GM23338 (cell line): ENCODE results near the gene ALG14. TPM values are rescaled to one million over a fixed set of nuclear protein-coding genes. Genes with fewer than 3 reads are reported as not detected.

Experiments used
- ATAC-seq: fragments of 200-7000 bp; cut with Tn5 transposase; 3 replicates; pipeline ENCODE4 v1.9.1; 2020
- DNase-seq: peaks from one replicate; pipeline ENCODE4 v3.0.0-alpha.2; 2015; ENCODE audit warnings: low spot score
- H2AFZ ChIP-seq: fragments of 200-600 bp; sonication (generic); 2 replicates; pipeline ENCODE4 v1.8.0; 2016; ENCODE audit warnings: antibody characterized with exemption, mild to moderate bottlenecking, moderate library complexity
- H3F3A ChIP-seq: fragments of 200-600 bp; sonication (generic); replicated peaks from 2 replicates; pipeline ENCODE4 v1.8.0; 2017; ENCODE audit warnings: antibody characterized with exemption, mixed run types, low read depth
- H3K27ac ChIP-seq: fragments of 200-600 bp; sonication (generic); 2 replicates; pipeline ENCODE4 v1.6.1; 2016; ENCODE audit warnings: low read depth
- H3K27me3 ChIP-seq: fragments of 200-600 bp; sonication (generic); 2 replicates; pipeline ENCODE4 v1.8.0; 2016; ENCODE audit warnings: mild to moderate bottlenecking, mixed run types, moderate library complexity; ENCODE audit not compliant: insufficient read depth
- H3K36me3 ChIP-seq: fragments of 200-600 bp; sonication (generic); 2 replicates; pipeline ENCODE4 v1.8.0; 2016; ENCODE audit warnings: mild to moderate bottlenecking; ENCODE audit not compliant: insufficient read depth
- H3K4me1 ChIP-seq: fragments of 200-600 bp; sonication (generic); 2 replicates; pipeline ENCODE4 v1.8.0; 2016; ENCODE audit warnings: mild to moderate bottlenecking, moderate library complexity; ENCODE audit not compliant: insufficient read depth
- H3K4me2 ChIP-seq: fragments of 200-600 bp; sonication (generic); 2 replicates; pipeline ENCODE4 v1.7.1; 2017; ENCODE audit warnings: mixed run types
- H3K4me3 ChIP-seq: fragments of 200-600 bp; sonication (generic); 2 replicates; pipeline ENCODE4 v1.6.1; 2016; ENCODE audit warnings: mixed run types
- H3K79me2 ChIP-seq: fragments of 200-600 bp; sonication (generic); replicated peaks from 2 replicates; pipeline ENCODE4 v1.8.0; 2017; ENCODE audit warnings: mild to moderate bottlenecking; ENCODE audit not compliant: insufficient read depth
- H3K9me2 ChIP-seq: fragments of 200-600 bp; sonication (generic); 2 replicates; pipeline ENCODE4 v1.8.0; 2017; ENCODE audit not compliant: insufficient read depth
- H4K20me1 ChIP-seq: fragments of 200-600 bp; sonication (generic); replicated peaks from 2 replicates; pipeline ENCODE4 v1.8.0; 2017; ENCODE audit warnings: mild to moderate bottlenecking; ENCODE audit not compliant: insufficient read depth
- H3K27ac Mint-ChIP-seq: 2 replicates; pipeline ENCODE4 v1.8.0; 2020; ENCODE audit warnings: inconsistent platforms, mild to moderate bottlenecking, moderate library complexity, mixed read lengths
- H3K27me3 Mint-ChIP-seq: 3 replicates; pipeline ENCODE4 v1.8.0; 2022; ENCODE audit warnings: low read depth, mild to moderate bottlenecking, moderate library complexity, mixed read lengths, inconsistent platforms; ENCODE audit not compliant: insufficient read depth, poor library complexity
- H3K36me3 Mint-ChIP-seq: 3 replicates; pipeline ENCODE4 v1.8.0; 2021; ENCODE audit warnings: low read depth, mild to moderate bottlenecking, inconsistent platforms, moderate library complexity, mixed read lengths
- H3K4me1 Mint-ChIP-seq: 3 replicates; pipeline ENCODE4 v1.8.0; 2020; ENCODE audit warnings: mild to moderate bottlenecking, inconsistent platforms, mixed read lengths
- H3K4me3 Mint-ChIP-seq: 3 replicates; pipeline ENCODE4 v1.8.0; 2021; ENCODE audit warnings: moderate library complexity, mild to moderate bottlenecking, inconsistent platforms, mixed read lengths
- H3K9me3 Mint-ChIP-seq: 3 replicates; pipeline ENCODE4 v1.8.0; 2020; ENCODE audit warnings: moderate library complexity, mild to moderate bottlenecking, inconsistent platforms, mixed read lengths
- CREB1 ChIP-seq: fragments of 250-450 bp; sonication (Bioruptor Pico); IDR thresholded peaks from 2 replicates; pipeline ENCODE4 v1.5.0; 2020; ENCODE audit warnings: low read depth, mild to moderate bottlenecking, moderate library complexity
- CTCF ChIP-seq, 2 experiments: fragments of 200-600 bp in 1 of 2; sonication (generic) in 1 of 2; conservative IDR thresholded peaks; 2 replicates each; pipeline versions ENCODE4 v1.5.1 to v1.6.1; 2016 to 2017; ENCODE audit warnings: antibody characterized with exemption in 2 of 2, low read depth in 2 of 2, mild to moderate bottlenecking in 2 of 2, moderate library complexity in 1 of 2
- ETS1 ChIP-seq: IDR thresholded peaks from 2 replicates; pipeline ENCODE4 v1.6.1; 2016; ENCODE audit warnings: antibody characterized with exemption
- EZH2 ChIP-seq: fragments of 200-600 bp; sonication (generic); IDR thresholded peaks from one replicate; pipeline ENCODE4 v1.8.0; 2017; ENCODE audit warnings: antibody characterized with exemption, mild to moderate bottlenecking, low read depth; ENCODE audit not compliant: unreplicated experiment
- EZH2phosphoT487 ChIP-seq: fragments of 200-600 bp; sonication (generic); IDR thresholded peaks from one replicate; pipeline ENCODE4 v1.8.1; 2018; ENCODE audit warnings: antibody characterized with exemption; ENCODE audit not compliant: unreplicated experiment
- JUNB ChIP-seq: IDR thresholded peaks from one replicate; pipeline ENCODE4 v1.6.1; 2016; ENCODE audit warnings: antibody characterized with exemption; ENCODE audit not compliant: unreplicated experiment
- NANOG ChIP-seq: IDR thresholded peaks from 2 replicates; pipeline ENCODE4 v1.6.1; 2016; ENCODE audit warnings: antibody characterized with exemption, borderline replicate concordance
- POLR2AphosphoS5 ChIP-seq: IDR thresholded peaks from 2 replicates; pipeline ENCODE4 v1.6.1; 2016; ENCODE audit warnings: antibody characterized with exemption, low read depth
- REST ChIP-seq: IDR thresholded peaks from one replicate; pipeline ENCODE4 v1.6.1; 2018; ENCODE audit warnings: antibody characterized with exemption; ENCODE audit not compliant: unreplicated experiment
- STAT1 ChIP-seq: IDR thresholded peaks from one replicate; pipeline ENCODE4 v1.6.1; 2016; ENCODE audit warnings: antibody characterized with exemption; ENCODE audit not compliant: unreplicated experiment
- ZNF114 ChIP-seq: fragments of 250-450 bp; sonication (Bioruptor Pico); IDR thresholded peaks from 2 replicates; pipeline ENCODE4 v1.5.0; 2020; ENCODE audit warnings: mild to moderate bottlenecking, moderate library complexity
- ZNF331 ChIP-seq: fragments of 250-450 bp; sonication (Bioruptor Pico); IDR thresholded peaks from 2 replicates; pipeline ENCODE4 v1.5.0; 2020; ENCODE audit warnings: low read depth, mild to moderate bottlenecking, moderate library complexity
- ZNF462 ChIP-seq: fragments of 250-450 bp; sonication (Bioruptor Pico); IDR thresholded peaks from 2 replicates; pipeline ENCODE4 v1.5.0; 2020; ENCODE audit warnings: mild to moderate bottlenecking, moderate library complexity
- polyA plus RNA-seq: library from polyadenylated mRNA; unstranded; fragments of >200 nt; fragmentation: Nextera tagmentation; extraction: Ambion mirVana; gene quantifications from 2 replicates; pipeline ENCODE4 v1.2.1, GENCODE V29; 2016
- total RNA-seq: library from RNA; depleted of rRNA; stranded (reverse); fragments of >200 nt; shearing (Covaris generic); gene quantifications from 2 replicates; pipeline ENCODE4 v1.2.3, GENCODE V29; 2014

The ALG14 gene
- total and polyA plus RNA-seq, 2 experiments from 2014 or later: 0.42 to 2.8 TPM

GRCh38 chr1:95022644-95022926, 50.2 kb downstream of the ALG14 start:
- no peaks in the 10 kb centered on the region for H3F3A ChIP-seq
- no peaks in the 10 kb centered on the region for H3K36me3 ChIP-seq
- H3K4me2 ChIP-seq: no peak overlapping the region
- H2AFZ ChIP-seq: no peak overlapping the region
- 0 out of 3 replicates have a peak, but pooled peaks cover 7% of the 10 kb centered on the region for H3K36me3 Mint-ChIP-seq
- TF ChIP-seq POLR2AphosphoS5 (no peak), NANOG (no peak), ZNF331 (CRISPR knock-in tag) (no peak), ZNF114 (CRISPR knock-in tag) (no peak), STAT1 (no peak), JUNB (no peak), ZNF462 (CRISPR knock-in tag) (no peak), EZH2 (no peak), REST (no peak), ETS1 (no peak), CTCF (conservative IDR thresholded peaks at IDR 0.05; ENCODE audit: low read depth in 2 of 2) (no peak), CREB1 (CRISPR knock-in tag) (no peak), EZH2phosphoT487 (no peak)
- no peak overlapping the region for H3K27ac ChIP-seq
- no peak overlapping the region for H3K4me3 ChIP-seq
- ATAC-seq (no peak), DNase-seq (no peak)
- H3K27ac Mint-ChIP-seq: no peak overlapping the region
- H3K79me2 ChIP-seq: no peaks in the 10 kb centered on the region
- H3K9me2 ChIP-seq: no peaks in the 10 kb centered on the region; the same call in 1 of the 2 replicates
- H3K4me1 ChIP-seq: peaks cover 5% of the 10 kb centered on the region; the same call in 1 of the 2 replicates
- H3K4me3 Mint-ChIP-seq: no peak overlapping the region
- peaks cover 10% of the 10 kb centered on the region for H3K4me1 Mint-ChIP-seq
- H4K20me1 ChIP-seq: no peaks in the 10 kb centered on the region
- H3K9me3 Mint-ChIP-seq: no peaks in the 10 kb centered on the region; the same call in 2 of the 3 replicates
- H3K27me3 Mint-ChIP-seq: no peaks in the 10 kb centered on the region
- H3K27me3 ChIP-seq: no peaks in the 10 kb centered on the region
